Effector CD4-positive, alpha-beta T cell (primary cell): Measurements from ENCODE around the gene VEPH1.

Experiments used
- DNase-seq: peaks from one replicate; pipeline ENCODE4 v3.0.0-alpha.2; 2020

The VEPH1 gene

DNA sequence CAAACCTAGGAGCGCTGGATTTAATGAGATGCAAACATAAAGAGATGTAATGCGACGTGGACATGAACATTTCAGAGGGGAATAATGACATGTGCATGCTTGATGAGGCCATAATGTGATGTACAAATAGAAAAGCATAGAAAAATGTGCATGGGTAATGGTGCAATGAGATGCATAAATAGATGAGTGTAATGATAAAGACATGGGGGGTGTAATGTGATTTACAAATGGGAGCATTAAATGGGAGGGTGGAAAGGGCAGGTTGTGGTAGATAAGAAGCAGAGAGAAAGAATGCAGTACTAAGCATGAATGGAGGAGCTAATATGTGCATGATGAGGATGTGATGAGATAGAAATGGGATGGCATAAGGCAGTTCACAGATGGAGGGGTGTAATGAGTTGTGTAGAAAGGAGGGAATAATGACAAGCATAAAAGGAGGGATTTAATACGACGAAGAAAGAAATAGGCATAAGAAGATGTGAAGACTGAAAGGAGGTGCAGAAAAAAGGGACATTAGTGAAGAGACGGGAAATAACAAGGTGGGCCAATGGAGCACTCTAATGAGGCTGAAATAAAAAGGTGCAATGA lies 205.8 kb downstream of the VEPH1 start:
- no peak for DNase-seq

DNA sequence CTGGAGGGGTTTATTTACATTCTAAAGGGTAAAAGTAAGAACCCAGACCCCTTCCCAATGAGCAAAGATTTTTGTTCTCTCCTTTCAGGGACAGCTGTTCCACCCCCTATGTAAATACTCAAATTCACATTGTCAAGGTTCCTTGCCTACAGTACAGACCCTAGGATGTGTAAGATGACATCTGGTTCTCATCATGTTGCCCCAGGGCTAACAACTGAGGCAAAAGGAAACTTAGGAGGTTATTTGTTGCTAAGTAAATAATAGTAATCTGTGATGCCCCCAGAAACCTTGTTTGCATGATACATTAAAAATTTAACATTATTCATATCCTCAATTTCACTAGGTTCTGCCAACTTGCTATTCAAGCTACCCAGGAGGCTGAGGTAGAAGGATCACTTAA lies 208.3 kb downstream of the VEPH1 start:
- DNase-seq, result no peak

GRCh38 chr3:157294491-157294890 lies 208.7 kb downstream of the VEPH1 start:
- no peak for DNase-seq

DNA sequence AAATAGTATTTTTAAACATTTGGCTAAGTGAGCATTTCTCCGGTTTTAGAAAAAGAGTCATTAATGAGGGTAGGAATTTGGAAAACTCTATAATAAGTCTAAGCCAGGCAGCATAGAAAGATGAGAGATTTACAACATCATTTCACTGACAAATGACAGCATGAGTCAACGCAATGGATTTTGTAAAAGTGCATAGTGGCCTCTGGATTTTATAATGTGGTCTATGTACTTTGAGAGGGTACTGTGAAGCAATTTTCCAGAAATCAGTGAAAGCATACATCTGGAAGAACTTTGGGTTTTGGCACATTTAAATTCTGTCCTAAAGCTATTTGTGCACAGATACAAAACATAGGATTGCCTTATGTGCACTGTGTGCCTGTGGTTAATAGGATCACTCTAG lies 212.4 kb downstream of the VEPH1 start:
- no peak for DNase-seq

DNA sequence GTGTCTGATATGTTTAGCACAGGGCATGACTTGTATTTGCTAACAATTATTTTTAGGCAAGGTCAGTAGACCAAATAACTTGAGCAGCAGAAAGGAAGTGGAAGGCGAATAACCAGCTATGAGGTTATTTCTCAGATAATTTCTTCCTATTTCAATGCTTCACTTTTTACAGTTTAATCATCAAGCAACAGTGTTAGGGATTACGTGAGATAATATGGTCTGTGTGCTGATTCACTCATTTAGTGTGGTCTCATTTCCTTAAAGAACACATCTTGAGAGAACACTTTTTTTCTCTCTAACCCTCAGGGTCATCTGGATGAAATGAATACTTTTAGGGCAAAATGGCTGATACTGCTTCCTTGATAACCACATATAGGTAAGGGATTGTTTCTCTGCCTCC lies 217.2 kb downstream of the VEPH1 start:
- no peak for DNase-seq

DNA sequence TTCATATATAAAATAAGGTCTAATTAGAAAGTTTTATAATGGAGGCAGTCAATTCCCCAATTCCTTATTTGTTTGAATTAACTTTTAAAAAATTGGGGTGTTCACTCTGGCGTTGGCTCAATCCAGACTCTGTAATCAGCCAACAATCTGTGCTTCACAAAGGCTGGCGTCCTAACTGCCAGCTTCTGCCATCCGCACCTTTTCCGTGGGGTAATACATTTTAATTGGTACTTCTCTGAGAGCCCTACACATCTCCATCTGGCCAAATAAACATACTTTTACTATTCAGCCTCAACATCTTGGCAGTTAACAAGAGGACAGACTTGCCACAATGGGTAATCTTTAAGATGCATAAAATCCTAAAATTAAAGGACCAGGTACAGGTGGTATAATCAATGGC lies 218.1 kb downstream of the VEPH1 start:
- DNase-seq, result no peak

GRCh38 chr3:157284688-157285087 lies 218.5 kb downstream of the VEPH1 start:
- no peak for DNase-seq

- DNase-seq, result no peak
Observed at GRCh38 chr3:157282261-157283191, 220.7 kb downstream of the VEPH1 start.

DNA sequence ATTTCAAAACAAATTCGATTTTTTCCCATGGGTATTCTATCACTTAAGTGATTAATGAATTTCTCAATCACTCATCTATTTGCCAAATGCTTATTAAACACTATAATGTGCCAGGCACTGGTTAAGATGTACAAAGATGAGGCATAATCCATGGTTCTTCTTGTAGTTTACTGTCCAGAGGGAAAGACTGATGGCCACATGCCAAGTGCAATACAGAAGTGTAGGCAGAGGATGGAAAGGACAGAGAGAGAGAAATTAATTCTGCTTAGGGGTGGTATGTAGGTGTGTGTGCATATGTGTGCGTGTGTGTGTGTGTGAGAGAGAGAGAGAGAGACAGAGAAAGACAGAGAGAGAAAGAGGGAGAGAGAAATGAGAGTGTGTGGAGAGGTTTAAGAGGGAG lies 222.4 kb downstream of the VEPH1 start:
- no peak for DNase-seq

DNA sequence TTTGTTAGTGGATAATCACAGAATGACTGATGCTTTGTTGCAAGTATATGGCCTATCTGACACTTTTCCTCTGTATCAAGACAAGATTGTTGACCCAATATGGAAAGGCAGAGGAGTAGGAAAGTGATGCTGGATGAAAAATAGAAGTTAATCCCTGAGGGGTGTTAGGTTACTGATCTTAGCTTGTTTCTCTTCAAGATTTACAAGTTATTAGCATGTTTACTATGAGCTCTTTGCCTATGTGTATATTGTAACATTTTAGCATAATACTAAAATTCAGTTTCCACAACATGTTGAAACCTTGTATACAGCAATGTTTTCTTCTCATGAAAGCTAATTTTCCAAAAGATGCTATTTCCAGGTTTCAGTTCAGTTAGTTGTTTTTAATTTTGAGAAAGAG lies 222.9 kb downstream of the VEPH1 start:
- no peak for DNase-seq

DNA sequence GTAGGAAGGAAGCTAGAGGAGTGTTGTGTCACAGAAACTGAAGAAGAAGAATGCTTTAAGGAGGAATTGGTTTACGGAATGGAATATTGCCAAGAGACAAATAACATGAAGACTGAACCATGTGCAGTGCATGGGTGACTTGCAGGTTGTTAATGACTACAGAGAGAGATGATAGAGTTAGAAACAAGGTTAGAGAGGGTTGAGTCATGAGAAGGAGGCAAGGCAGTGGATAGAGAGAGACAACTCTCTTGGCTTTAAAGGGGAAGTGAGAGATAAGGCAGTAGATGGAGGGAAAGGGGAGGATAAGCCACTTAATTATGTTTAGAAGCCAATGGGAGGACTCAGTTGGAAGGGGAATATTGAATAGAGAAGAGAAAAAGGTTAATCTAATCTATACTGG lies 224.0 kb downstream of the VEPH1 start:
- DNase-seq, result no peak

DNA sequence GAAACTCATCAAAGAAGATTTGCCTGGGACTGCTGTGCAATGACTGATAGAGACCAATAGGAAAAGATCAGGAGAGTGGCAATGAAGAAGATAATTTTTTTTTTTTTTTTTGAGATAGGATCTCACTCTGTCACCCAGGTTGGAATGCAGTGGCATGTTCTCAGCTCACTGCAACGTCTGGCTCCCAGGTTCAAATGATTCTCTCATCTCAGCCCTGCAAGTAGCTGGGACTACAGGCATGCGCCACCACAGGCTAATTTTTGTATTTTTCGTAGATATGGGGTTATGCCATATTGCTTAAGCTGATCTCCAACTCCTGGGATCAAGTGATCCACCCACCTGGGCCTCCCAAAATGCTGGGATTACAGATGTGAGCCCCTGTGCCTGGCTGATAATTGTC lies 226.4 kb downstream of the VEPH1 start:
- no peak for DNase-seq

DNA sequence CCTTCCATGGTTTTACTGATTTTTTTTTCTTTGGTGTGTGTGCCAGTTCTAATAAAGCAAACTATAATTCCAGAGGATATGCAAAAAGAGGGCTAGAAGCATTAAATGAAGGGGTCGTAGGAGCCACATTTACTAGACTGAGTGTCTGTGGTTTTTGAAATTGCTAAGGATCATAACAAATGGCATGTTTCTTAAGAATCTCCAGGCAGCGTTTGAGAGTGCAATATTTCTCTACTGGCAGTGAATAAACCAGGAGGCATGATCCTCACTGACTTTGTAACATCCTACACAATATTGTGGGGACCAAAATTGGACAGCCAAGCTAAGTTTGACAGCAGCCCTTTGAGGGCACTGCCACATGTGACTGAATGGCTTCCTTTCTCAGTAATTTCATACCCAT lies 227.4 kb downstream of the VEPH1 start:
- no peak for DNase-seq

- no peak for DNase-seq
Observed at GRCh38 chr3:157274644-157275137, 228.5 kb downstream of the VEPH1 start.

- no peak for DNase-seq
Observed at GRCh38 chr3:157271283-157271882, 231.8 kb downstream of the VEPH1 start.

- DNase-seq, result no peak
Observed at GRCh38 chr3:157268026-157268425, 235.2 kb downstream of the VEPH1 start.

GRCh38 chr3:157265931-157266330 lies 237.3 kb downstream of the VEPH1 start:
- no peak for DNase-seq

- no peak for DNase-seq
Observed at GRCh38 chr3:157263027-157263426, 240.2 kb downstream of the VEPH1 start.

DNA sequence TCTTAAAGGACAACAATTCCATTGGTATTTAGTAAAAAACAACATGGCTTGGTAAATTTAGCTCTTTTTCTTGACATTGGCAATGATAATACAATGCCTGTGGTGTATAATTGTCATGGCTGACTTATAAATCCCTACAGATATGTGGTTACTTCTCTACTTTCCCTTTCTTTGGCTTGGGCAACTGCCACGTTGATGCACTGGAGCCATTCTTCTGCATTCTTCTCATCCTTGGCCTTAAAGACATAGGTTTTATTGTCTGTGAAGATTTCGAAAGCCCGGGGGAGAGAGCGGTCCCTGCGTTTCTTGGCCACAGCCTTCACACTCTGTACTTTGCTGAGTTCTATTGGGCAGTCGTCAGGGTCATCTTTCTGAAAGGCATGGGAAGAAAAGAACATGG lies 242.2 kb downstream of the VEPH1 start:
- no peak for DNase-seq

DNA sequence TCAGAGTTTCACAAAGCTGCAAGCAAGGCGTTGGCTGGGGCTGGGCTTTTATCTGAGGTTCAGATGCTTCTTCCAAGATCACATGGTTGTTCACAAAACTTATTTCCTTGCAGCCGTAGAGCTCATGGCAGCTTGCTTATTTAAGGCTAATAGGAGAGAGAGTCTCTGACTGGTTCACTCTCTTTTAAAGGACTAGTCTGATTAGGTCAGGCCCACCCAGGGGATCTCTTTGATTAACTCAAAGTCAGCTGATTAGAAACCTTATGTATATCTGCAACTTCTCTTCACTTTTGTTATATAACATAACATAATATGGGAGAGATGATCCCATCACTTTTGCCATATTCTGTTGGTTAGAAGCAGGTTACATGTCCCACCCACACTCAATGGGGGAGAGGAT lies 243.4 kb downstream of the VEPH1 start:
- no peak for DNase-seq

- no peak for DNase-seq
Observed at GRCh38 chr3:157257101-157257500, 246.1 kb downstream of the VEPH1 start.

DNA sequence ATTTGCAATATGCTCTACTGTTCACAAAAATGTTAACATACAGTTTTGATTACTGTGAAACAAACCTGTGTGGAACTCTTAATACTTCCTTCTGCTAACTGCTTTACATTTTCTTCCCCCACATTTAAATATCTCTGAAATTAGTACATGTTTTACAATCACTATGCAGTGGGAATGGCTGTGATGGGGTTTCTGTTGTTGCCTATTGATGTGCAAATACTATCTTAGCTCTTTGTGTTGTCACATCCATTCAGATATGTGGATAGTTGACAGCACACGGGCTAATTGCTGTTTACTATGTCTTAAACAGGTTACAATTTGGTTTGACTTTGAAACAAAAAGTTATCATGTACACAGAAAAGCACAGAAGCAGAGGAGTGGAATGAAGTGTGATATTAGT lies 247.4 kb downstream of the VEPH1 start:
- no peak for DNase-seq

DNA sequence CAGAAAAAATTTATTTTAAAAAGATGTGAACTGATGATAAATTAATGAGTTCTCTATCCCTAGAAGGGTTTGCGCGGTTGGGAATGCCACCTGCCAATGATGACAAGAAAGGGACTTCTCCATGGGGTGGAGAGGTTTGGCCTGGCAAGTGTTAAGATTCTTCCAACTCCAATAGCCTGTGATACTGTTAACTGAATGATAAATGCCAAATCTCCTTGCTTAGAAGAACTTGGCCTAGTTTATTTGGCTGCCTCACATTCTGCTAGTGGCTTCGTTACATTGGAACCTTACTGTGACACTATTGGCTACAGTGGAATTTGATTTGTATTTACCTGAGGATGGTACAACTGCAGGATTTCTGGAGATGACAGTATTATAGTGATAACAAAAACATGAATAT lies 251.5 kb downstream of the VEPH1 start:
- no peak for DNase-seq

- no peak for DNase-seq
Observed at GRCh38 chr3:157249606-157250005, 253.6 kb downstream of the VEPH1 start.
